Heart left ventricle (tissue), 13 donors: Measurements from ENCODE around the gene MRPS18A.

Experiments used
- POLR2A ChIP-seq, 2 donors: fragments of 450-650 bp; IDR thresholded peaks; one replicate each; pipeline ENCODE4 v1.6.1; 2017; ENCODE audit warnings: antibody characterized with exemption in 2 of 2, mild to moderate bottlenecking in 2 of 2, moderate library complexity in 2 of 2
- TF ChIP-seq, protein P1 (sequence below), 12 donors: fragments of 200-600 bp; sonication (generic) in 4 of 12; IDR thresholded peaks; one replicate each; pipeline versions ENCODE4 v1.5.0 to v1.8.0; 2018 to 2022; ENCODE audit warnings: antibody characterized with exemption in 12 of 12, mild to moderate bottlenecking in 5 of 12
- donor health status: ischemic (EF 13 %, LVEDD 7.1; RV severe dilation, severe dysfunction).
- donor health status: DM: no; HTN: yes; CAD: no.
- donor health status: DM: no; HTN: no; CAD: no.
- donor health status: ischemic (EF 25% LVEDD 6.9; RV normal size, moderate dysfunction).
- donor health status: ischemic (EF 25% LVEDD 5.7; RV mildly dilated, moderate dysfunction).
- donor health status: ischemic (EF 35%, LVEDD 5.7; RV mildly dilated, moderate dysfunction).
- donor health status: nonischemic (EF 11% LVEDD 7.7; RV severe dilation, severe dysfunction).
- donor health status: DM: yes; HTN: yes; CAD: no.
- donor health status: PGD.
- donor health status: ischemic (EF 29% LVEDD 5.4; RV normal size, mild dysfunction).
- donor health status: nonischemic (EF 23%, LVEDD 6.1; RV moderate dilation, normal function).

DNA sequence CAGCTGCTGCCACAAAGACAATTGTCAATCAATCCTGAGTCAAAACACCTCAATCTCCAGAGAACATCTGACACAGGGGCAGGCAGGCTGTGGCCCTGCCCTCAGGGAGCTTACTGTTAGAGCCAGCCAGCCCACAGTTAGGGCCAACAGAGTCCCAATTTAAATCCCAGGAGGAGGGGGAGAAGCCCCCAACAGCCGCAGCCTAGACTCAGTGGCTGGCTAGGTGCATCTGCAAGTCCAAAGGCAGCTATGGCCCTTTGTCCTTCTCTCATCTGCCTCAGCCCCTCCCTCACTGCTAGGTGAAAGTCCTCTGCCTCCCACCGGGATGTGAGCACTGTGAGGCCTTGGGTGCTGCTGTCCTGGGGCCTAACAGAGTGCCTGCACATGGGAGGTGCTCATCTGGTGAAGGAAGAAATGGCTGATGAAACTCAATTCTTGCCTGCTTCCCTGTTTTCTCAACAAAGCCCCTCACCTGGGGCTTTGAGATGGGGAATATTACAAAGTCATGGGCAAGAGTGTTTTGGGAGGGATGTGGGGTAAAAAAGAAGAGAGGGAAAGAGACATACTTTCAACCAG is 48.7 kb upstream of the MRPS18A start:
- TF ChIP-seq, protein P1, sequence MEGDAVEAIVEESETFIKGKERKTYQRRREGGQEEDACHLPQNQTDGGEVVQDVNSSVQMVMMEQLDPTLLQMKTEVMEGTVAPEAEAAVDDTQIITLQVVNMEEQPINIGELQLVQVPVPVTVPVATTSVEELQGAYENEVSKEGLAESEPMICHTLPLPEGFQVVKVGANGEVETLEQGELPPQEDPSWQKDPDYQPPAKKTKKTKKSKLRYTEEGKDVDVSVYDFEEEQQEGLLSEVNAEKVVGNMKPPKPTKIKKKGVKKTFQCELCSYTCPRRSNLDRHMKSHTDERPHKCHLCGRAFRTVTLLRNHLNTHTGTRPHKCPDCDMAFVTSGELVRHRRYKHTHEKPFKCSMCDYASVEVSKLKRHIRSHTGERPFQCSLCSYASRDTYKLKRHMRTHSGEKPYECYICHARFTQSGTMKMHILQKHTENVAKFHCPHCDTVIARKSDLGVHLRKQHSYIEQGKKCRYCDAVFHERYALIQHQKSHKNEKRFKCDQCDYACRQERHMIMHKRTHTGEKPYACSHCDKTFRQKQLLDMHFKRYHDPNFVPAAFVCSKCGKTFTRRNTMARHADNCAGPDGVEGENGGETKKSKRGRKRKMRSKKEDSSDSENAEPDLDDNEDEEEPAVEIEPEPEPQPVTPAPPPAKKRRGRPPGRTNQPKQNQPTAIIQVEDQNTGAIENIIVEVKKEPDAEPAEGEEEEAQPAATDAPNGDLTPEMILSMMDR (IDR thresholded peaks at IDR 0.05) = no peak
- no peak for TF ChIP-seq POLR2A (IDR thresholded peaks at IDR 0.05)
